CD8-positive, alpha-beta memory T cell (primary cell): ENCODE results near the gene SLC52A1. TPM values are rescaled to one million over a fixed set of nuclear protein-coding genes. Genes with fewer than 3 reads are reported as not detected.
"Not testable (repeated sequence)": the region's sequence is repeated elsewhere in the genome, so short reads cannot be mapped to it uniquely, and the experiment has no call there.

Experiments
- CTCF ChIA-PET: fragments of 350-600 bp; sonication (Branson Sonifier 250); formaldehyde crosslinking; loops from one replicate; lab custom pipeline; 2021; ENCODE audit warnings: antibody characterized with exemption; lab: Charles Lee
- POLR2A ChIA-PET: fragments of 350-600 bp; sonication (Branson Sonifier 250); formaldehyde crosslinking; loops from one replicate; lab custom pipeline; 2021; ENCODE audit warnings: antibody characterized with exemption; lab: Charles Lee
- DNase-seq, 5 donors: peaks; one replicate each; pipeline versions ENCODE4 v3.0.0 to v3.0.0-alpha.2; 2020 to 2022; ENCODE audit warnings: mixed read lengths in 1 of 5
- H3K27ac ChIP-seq: one replicate; pipeline ENCODE4 v1.7.0; 2013; ENCODE audit warnings: low read depth, mild to moderate bottlenecking, low read length, moderate library complexity
- H3K27me3 ChIP-seq: 2 replicates; pipeline ENCODE4 v1.7.0; 2013; ENCODE audit warnings: low read length, mild to moderate bottlenecking; ENCODE audit not compliant: insufficient read depth, poor library complexity, severe bottlenecking
- H3K36me3 ChIP-seq: 2 replicates; pipeline ENCODE4 v1.7.0; 2013; ENCODE audit warnings: mild to moderate bottlenecking, low read length, moderate library complexity; ENCODE audit not compliant: insufficient read depth
- H3K4me1 ChIP-seq: 2 replicates; pipeline ENCODE4 v1.7.0; 2013; ENCODE audit warnings: mild to moderate bottlenecking, low read length, moderate library complexity; ENCODE audit not compliant: insufficient read depth
- H3K4me3 ChIP-seq: 2 replicates; pipeline ENCODE4 v1.7.0; 2013; ENCODE audit warnings: mild to moderate bottlenecking, low read length
- H3K9me3 ChIP-seq: 2 replicates; pipeline ENCODE4 v1.7.0; 2013; ENCODE audit warnings: mild to moderate bottlenecking, low read length
- H3K27ac Mint-ChIP-seq, 8 donors: one replicate each; pipeline ENCODE4 v1.8.0; 2020 to 2021; ENCODE audit warnings: mixed read lengths in 8 of 8, mild to moderate bottlenecking in 6 of 8, inconsistent platforms in 3 of 8, moderate library complexity in 3 of 8
- H3K27me3 Mint-ChIP-seq, 2 donors: one replicate each; pipeline ENCODE4 v1.8.0; 2020 to 2021; ENCODE audit warnings: mixed read lengths in 2 of 2, mild to moderate bottlenecking in 1 of 2, moderate library complexity in 1 of 2
- H3K36me3 Mint-ChIP-seq, 3 donors: one replicate each; pipeline ENCODE4 v1.8.0; 2020 to 2021; ENCODE audit warnings: mixed read lengths in 3 of 3, inconsistent platforms in 1 of 3, mild to moderate bottlenecking in 1 of 3
- H3K4me1 Mint-ChIP-seq, 3 donors: one replicate each; pipeline ENCODE4 v1.8.0; 2020 to 2021; ENCODE audit warnings: mixed read lengths in 3 of 3, inconsistent platforms in 1 of 3, mild to moderate bottlenecking in 1 of 3
- H3K4me3 Mint-ChIP-seq, 7 donors: one replicate each; pipeline ENCODE4 v1.8.0; 2020 to 2021; ENCODE audit warnings: mixed read lengths in 7 of 7, mild to moderate bottlenecking in 6 of 7, moderate library complexity in 4 of 7, inconsistent platforms in 2 of 7
- H3K9me3 Mint-ChIP-seq, 5 donors: one replicate each; pipeline ENCODE4 v1.8.0; 2020 to 2022; ENCODE audit warnings: mixed read lengths in 5 of 5, mild to moderate bottlenecking in 3 of 5, moderate library complexity in 2 of 5, inconsistent platforms in 1 of 5
- polyA plus RNA-seq: library from polyadenylated mRNA; unstranded; fragments of 300-500 nt; fragmentation: Illumina TruSeq; gene quantifications from one replicate; pipeline ENCODE4 v1.2.3, GENCODE V29; 2021
- total RNA-seq, 2 experiments: library from RNA; stranded (reverse); gene quantifications; one replicate each; pipeline ENCODE4 v1.2.3, GENCODE V29; 2021

Gene SLC52A1
- total and polyA plus RNA-seq, 3 experiments from 2014 or later = 0.12 to 0.64 (median 0.35) TPM

- Mint-ChIP-seq H3K9me3 (no peaks in the 10 kb centered on the region), H3K27me3 (peaks cover 0 to 1% of the 10 kb centered on the region in 2 donors), H3K4me3 (peak overlapping the region; percentile 83 to 92 (median 86)), H3K27ac (peak overlapping the region; percentile 41 to 96 (median 90)), H3K4me1 (peaks cover 13 to 46% (median 20%) of the 10 kb centered on the region in 3 donors), H3K36me3 (peaks cover 0 to 3% (median 3%) of the 10 kb centered on the region in 3 donors)
- Histone ChIP-seq H3K36me3 (no peaks in the 10 kb centered on the region), H3K27ac (no peak overlapping the region), H3K27me3 (no peaks in the 10 kb centered on the region), H3K4me1 (peaks cover 19% of the 10 kb centered on the region), H3K9me3 (no peaks in the 10 kb centered on the region), H3K4me3 (peak overlapping the region; percentile 73)
- CTCF ChIA-PET = interaction anchor here (0.6 to 7.1 kb wide), 13 partner anchors 11 to 64 kb away, joined by 3 to 125 read pairs (median 7); partner anchors contain the start of genes CAMTA2, INCA1, KIF1C and SPAG7
- peak; percentile 72 to 89 (median 76) for DNase-seq
- POLR2A ChIA-PET = interaction anchor here (0.7 to 1.9 kb wide), 7 partner anchors 14 to 123 kb away, joined by 3 to 8 read pairs (median 6); partner anchors contain the start of genes INCA1, KIF1C and ZFP3
Observed at GRCh38 chr17:5031365-5032082, 3.7 kb downstream of the SLC52A1 start.

GRCh38 chr17:5030168-5030567 lies 5.1 kb downstream of the SLC52A1 start:
- H3K4me3 ChIP-seq, H3K36me3 ChIP-seq, H3K27me3 Mint-ChIP-seq, H3K27me3 ChIP-seq, H3K36me3 Mint-ChIP-seq, H3K27ac ChIP-seq, DNase-seq, H3K9me3 Mint-ChIP-seq, H3K9me3 ChIP-seq: not testable (repeated sequence)
- CTCF ChIA-PET = interaction anchor here (1.0 to 7.1 kb wide), 10 partner anchors 10 to 131 kb away, joined by 3 to 125 read pairs (median 8); partner anchors contain the start of genes CAMTA2, INCA1, KIF1C and SPAG7
- Mint-ChIP-seq H3K4me1 (peaks cover 13 to 46% (median 20%) of the 10 kb centered on the region in 3 donors), H3K4me3 (peak overlapping the region in 3 of 7 donors; percentile 84 to 86 (median 86)), H3K27ac (peak overlapping the region in 3 of 8 donors; percentile 35 to 87 (median 60))
- peaks cover 19% of the 10 kb centered on the region for H3K4me1 ChIP-seq
- POLR2A ChIA-PET = interaction anchor here (0.5 to 1.9 kb wide), 6 partner anchors 11 to 318 kb away, joined by 3 to 11 read pairs (median 6); partner anchors contain the start of gene ZFP3

GRCh38 chr17:5027916-5028315 lies 7.3 kb downstream of the SLC52A1 start:
- DNase-seq = no peak
- Histone ChIP-seq H3K4me3 (no peak overlapping the region), H3K4me1 (peaks cover 19% of the 10 kb centered on the region), H3K27ac (no peak overlapping the region), H3K27me3 (no peaks in the 10 kb centered on the region), H3K36me3 (no peaks in the 10 kb centered on the region), H3K9me3 (no peaks in the 10 kb centered on the region)
- Mint-ChIP-seq H3K27ac (no peak overlapping the region), H3K4me3 (no peak overlapping the region), H3K9me3 (no peaks in the 10 kb centered on the region), H3K4me1 (peaks cover 11 to 31% (median 20%) of the 10 kb centered on the region in 3 donors), H3K36me3 (peaks cover 0 to 13% (median 6%) of the 10 kb centered on the region in 3 donors), H3K27me3 (peaks cover 0 to 1% of the 10 kb centered on the region in 2 donors)
- ChIA-PET POLR2A (interaction anchor here (0.6 kb wide), 1 partner anchor 89 kb away, joined by 3 read pairs; no protein-coding TSS in a partner anchor), CTCF (interaction anchor here (1.1 to 7.1 kb wide), 2 partner anchors 21 to 35 kb away, joined by 3 to 125 read pairs; no protein-coding TSS in a partner anchor)

GRCh38 chr17:5027299-5027698 lies 7.9 kb downstream of the SLC52A1 start:
- Histone ChIP-seq H3K9me3 (no peaks in the 10 kb centered on the region), H3K27ac (no peak overlapping the region), H3K4me3 (no peak overlapping the region), H3K4me1 (peaks cover 17% of the 10 kb centered on the region), H3K36me3 (no peaks in the 10 kb centered on the region), H3K27me3 (no peaks in the 10 kb centered on the region)
- H3K4me3 Mint-ChIP-seq = no peak overlapping the region
- ChIA-PET CTCF (interaction anchor here (1.1 to 7.1 kb wide), 2 partner anchors 22 to 36 kb away, joined by 3 to 125 read pairs; no protein-coding TSS in a partner anchor), POLR2A (interaction anchor here (0.6 kb wide), 1 partner anchor 32 kb away, joined by 9 read pairs; no protein-coding TSS in a partner anchor)
- peaks cover 11 to 26% (median 20%) of the 10 kb centered on the region in 3 donors for H3K4me1 Mint-ChIP-seq
- peaks cover 0 to 1% of the 10 kb centered on the region in 2 donors for H3K27me3 Mint-ChIP-seq
- H3K36me3 Mint-ChIP-seq = peaks cover 0 to 19% (median 6%) of the 10 kb centered on the region in 3 donors
- H3K9me3 Mint-ChIP-seq = no peaks in the 10 kb centered on the region
- H3K27ac Mint-ChIP-seq = no peak overlapping the region
- no peak for DNase-seq

- peaks cover 0 to 40% (median 11%) of the 10 kb centered on the region in 3 donors for H3K36me3 Mint-ChIP-seq
- Histone ChIP-seq H3K27me3 (no peaks in the 10 kb centered on the region), H3K4me1 (no peaks in the 10 kb centered on the region), H3K36me3 (peaks cover 6% of the 10 kb centered on the region), H3K9me3 (no peaks in the 10 kb centered on the region), H3K4me3 (no peak overlapping the region), H3K27ac (no peak overlapping the region)
- no peaks in the 10 kb centered on the region for H3K9me3 Mint-ChIP-seq
- no peak overlapping the region for H3K27ac Mint-ChIP-seq
- DNase-seq = no peak
- no peak overlapping the region for H3K4me3 Mint-ChIP-seq
- peaks cover 0 to 4% (median 0%) of the 10 kb centered on the region in 3 donors for H3K4me1 Mint-ChIP-seq
- peaks cover 0 to 1% of the 10 kb centered on the region in 2 donors for H3K27me3 Mint-ChIP-seq
- ChIA-PET POLR2A (interaction anchor here (0.7 kb wide), 1 partner anchor 51 kb away, joined by 5 read pairs; no protein-coding TSS in a partner anchor), CTCF (no interaction called here)
Observed at GRCh38 chr17:5024604-5025003, 10.6 kb downstream of the SLC52A1 start.

- no peak for DNase-seq
- ChIA-PET CTCF (interaction anchor here (1.3 kb wide), 1 partner anchor 120 kb away, joined by 3 read pairs; the partner anchor contains the start of gene CHRNE), POLR2A (no interaction called here)
- Mint-ChIP-seq H3K27ac (no peak overlapping the region), H3K27me3 (peaks cover 0 to 1% of the 10 kb centered on the region in 2 donors), H3K36me3 (peaks cover 0 to 48% (median 13%) of the 10 kb centered on the region in 3 donors), H3K9me3 (no peaks in the 10 kb centered on the region), H3K4me1 (peaks cover 0 to 8% (median 0%) of the 10 kb centered on the region in 3 donors), H3K4me3 (no peak overlapping the region)
- no peaks in the 10 kb centered on the region for H3K4me1 ChIP-seq
- peaks cover 6% of the 10 kb centered on the region for H3K36me3 ChIP-seq
- no peaks in the 10 kb centered on the region for H3K9me3 ChIP-seq
- no peaks in the 10 kb centered on the region for H3K27me3 ChIP-seq
- H3K27ac ChIP-seq = no peak overlapping the region
- no peak overlapping the region for H3K4me3 ChIP-seq
Observed at GRCh38 chr17:5023588-5024147, 11.6 kb downstream of the SLC52A1 start.

GRCh38 chr17:5022171-5022711 lies 13.0 kb downstream of the SLC52A1 start:
- Mint-ChIP-seq H3K27ac (no peak overlapping the region), H3K36me3 (peaks cover 0 to 54% (median 10%) of the 10 kb centered on the region in 3 donors), H3K4me3 (no peak overlapping the region), H3K4me1 (peaks cover 0 to 8% (median 0%) of the 10 kb centered on the region in 3 donors), H3K9me3 (no peaks in the 10 kb centered on the region), H3K27me3 (no peaks in the 10 kb centered on the region)
- peaks cover 6% of the 10 kb centered on the region for H3K36me3 ChIP-seq
- no peak overlapping the region for H3K27ac ChIP-seq
- CTCF ChIA-PET = interaction anchor here (1.3 kb wide), 1 partner anchor 119 kb away, joined by 3 read pairs; the partner anchor contains the start of gene CHRNE
- no peak overlapping the region for H3K4me3 ChIP-seq
- POLR2A ChIA-PET = no interaction called here
- no peaks in the 10 kb centered on the region for H3K9me3 ChIP-seq
- H3K4me1 ChIP-seq = no peaks in the 10 kb centered on the region
- H3K27me3 ChIP-seq = no peaks in the 10 kb centered on the region
- no peak for DNase-seq
